HG02852 (cell line): ENCODE data around the gene RETREG2.
A peak's percentile ranks its signal among the peaks of the same experiment; 100 is the strongest.

Experiments
- ATAC-seq: cut with Tn5 transposase; IDR thresholded peaks from one replicate; pipeline ENCODE4 v1.9.1; 2021; ENCODE audit warnings: mild to moderate bottlenecking, moderate library complexity; ENCODE audit not compliant: unreplicated experiment

The RETREG2 gene

GRCh38 chr2:219213026-219213415 lies 34.9 kb downstream of the RETREG2 start:
- ATAC-seq: no peak

DNA sequence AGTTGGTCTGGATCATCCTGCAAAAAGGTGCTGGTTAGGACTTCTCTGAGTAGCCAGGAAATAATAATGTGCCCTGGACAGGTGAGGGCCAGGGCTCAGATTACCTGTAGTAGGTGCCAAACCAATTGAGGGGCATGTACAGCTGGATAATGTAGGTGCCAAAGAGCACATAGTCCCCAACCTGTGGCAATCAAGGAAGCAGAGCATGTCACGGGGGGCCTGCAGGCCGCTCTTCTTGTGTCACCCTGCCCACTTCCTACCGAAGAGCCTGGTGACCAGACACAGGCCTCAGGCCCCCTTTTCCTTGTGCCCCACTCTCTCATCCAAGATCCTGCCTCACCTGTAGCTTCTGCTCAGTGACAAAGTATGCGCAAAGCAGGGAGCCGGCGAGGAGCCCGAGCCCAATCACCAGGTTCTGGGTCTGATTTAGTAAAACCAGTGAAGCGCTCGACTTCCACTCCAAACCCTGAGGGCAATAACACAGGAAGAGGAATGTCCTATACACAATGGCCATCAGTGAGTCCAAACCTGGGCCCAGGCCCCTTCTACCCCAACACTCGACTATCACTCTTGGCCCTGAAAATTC lies 35.5 kb downstream of the RETREG2 start:
- ATAC-seq: no peak

DNA sequence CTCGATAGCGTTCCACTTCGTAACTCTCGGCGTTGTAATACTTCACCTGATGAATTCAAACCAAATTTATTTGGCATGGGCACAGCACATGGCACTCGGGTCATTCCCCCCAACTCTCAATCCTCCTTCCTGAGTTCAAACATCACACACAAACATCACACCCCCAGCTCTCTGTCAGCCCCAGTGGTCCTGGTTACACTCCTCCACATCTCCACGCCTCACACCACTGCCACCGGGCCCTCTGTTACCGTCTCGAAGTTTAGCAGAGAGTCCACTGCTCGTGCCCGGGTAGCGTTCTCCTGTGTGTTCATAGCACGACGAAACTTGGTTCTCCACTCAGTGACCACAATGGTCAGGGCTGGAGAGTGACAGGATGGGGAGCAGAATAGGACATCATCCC lies 36.1 kb downstream of the RETREG2 start:
- no peak for ATAC-seq

GRCh38 chr2:219214786-219215185 lies 36.7 kb downstream of the RETREG2 start:
- ATAC-seq: no peak

DNA sequence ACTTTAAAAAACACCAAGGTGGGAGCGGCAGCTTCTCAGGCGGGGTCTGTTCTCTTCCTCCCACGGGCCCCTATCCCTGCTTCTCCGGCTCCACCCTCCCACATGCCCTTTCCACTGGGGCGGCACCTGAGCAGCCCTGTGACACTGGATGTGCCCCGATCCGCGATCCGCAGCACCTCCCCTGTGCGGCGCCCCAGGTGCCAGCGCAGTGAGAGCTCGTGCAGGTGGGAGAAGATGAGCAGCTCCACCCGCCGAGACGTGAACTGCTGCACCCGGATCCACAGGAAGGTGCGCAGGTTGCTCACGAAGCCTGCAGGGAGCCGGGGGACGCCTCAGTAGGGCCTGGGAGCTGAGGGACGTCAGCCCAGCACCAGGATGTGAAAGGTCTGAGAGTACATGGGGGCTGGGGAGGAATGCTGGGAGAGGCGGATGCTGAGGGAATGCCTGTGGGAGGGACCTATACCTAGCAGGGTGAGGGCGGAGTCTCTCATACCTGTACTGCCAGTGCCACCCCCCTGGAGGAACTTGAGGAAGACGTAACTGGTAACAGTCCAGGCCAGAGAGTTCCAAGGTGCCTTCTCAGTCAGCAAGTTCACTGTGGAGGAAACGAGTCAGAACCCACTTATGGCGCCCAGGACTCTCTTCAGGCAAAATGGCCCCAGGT lies 37.9 kb downstream of the RETREG2 start:
- ATAC-seq: no peak

- no peak for ATAC-seq
Measured at GRCh38 chr2:219216535-219216915, 38.5 kb downstream of the RETREG2 start.

- ATAC-seq: peak; percentile 25
Measured at GRCh38 chr2:219218217-219218731, 40.2 kb downstream of the RETREG2 start.

DNA sequence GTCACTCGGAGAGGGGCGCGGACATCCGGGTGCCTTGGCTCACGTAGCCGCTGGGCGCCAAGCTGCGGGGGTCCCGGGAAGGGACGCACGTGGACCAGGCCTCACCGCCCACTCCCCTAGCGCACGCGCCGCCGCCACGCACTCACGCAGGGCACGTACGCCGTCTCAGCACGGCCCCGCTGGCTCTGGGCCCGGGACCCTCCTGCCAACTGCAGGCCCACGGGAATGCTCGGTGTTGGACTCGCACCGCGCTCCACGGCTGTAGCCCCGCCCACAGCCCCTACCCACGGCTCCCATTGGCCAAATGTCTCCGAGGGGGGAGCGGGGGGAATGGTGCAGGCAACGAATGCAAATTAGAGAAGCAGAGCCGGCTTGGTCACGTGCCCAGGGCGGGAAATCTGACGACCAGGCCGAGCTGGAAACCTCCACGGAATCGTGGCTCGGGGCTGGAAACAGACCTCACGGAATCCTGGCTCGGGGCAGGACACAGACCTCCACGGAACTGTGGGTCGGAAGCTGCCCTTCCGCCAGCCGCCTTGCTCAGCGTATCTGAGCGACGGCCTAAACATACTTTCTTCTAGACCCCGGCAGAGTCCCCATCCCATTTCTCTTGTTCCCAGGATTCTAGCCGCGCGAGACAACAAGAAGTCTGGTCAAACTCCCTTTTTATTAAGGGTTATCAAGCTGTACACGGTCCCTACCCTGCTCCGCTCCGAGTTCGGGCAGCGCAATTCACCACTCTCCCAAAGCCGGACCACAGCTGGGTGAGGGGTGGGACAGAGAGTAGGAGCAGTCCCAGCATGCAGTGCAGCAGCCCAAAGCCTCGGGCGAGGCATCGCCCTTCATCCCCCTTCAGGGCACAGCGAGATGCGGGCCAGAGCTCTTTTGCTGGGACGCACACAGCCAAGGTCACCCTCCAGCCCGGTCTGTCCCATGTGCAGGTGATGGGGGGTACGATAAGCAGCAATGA lies 40.9 kb downstream of the RETREG2 start, which contains the start of gene ABCB6:
ABCB6 (minus strand) TSS at position 227 of the 970 bp plus-strand sequence. CDS start 285 bp downstream, outside the sequence.
- peak; percentile 76 for ATAC-seq

DNA sequence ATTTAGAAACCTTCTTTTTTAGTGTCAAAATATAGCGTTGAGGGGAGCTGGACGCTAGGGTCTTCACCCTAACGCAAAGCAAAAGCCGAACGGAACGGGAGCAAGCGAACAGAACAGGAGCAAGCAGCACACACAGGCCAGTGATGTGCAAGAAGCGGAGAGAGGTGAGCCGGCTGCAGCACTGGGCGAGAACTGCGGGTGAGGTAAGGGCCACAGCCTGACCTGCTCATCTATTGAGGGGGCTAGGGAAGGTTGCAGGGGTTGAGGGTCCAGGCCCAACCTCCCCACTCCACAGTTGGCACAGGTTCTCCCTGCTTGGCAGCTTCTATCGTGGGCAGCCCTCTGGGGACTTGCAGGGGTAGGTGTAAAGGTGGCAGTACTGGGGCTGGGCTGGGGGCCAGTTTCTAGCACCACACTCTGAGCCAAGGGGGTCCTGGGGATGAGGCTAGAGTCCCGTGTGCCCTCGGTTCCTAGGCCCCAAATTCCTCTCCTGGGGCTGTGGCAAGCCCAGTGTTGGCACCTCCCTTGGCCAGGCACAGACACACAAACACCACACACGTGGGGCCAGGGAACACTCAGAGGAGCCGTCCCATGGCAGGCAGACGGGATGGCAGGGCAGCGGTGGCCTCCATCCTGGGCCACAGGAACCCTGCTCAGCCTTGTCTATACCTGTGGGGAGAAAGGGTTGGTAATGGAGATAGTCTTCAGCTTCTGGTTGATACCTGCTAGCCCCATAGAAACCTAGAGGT lies 41.9 kb downstream of the RETREG2 start:
- ATAC-seq: no peak

GRCh38 chr2:219220652-219221402 lies 42.8 kb downstream of the RETREG2 start:
- ATAC-seq: no peak

DNA sequence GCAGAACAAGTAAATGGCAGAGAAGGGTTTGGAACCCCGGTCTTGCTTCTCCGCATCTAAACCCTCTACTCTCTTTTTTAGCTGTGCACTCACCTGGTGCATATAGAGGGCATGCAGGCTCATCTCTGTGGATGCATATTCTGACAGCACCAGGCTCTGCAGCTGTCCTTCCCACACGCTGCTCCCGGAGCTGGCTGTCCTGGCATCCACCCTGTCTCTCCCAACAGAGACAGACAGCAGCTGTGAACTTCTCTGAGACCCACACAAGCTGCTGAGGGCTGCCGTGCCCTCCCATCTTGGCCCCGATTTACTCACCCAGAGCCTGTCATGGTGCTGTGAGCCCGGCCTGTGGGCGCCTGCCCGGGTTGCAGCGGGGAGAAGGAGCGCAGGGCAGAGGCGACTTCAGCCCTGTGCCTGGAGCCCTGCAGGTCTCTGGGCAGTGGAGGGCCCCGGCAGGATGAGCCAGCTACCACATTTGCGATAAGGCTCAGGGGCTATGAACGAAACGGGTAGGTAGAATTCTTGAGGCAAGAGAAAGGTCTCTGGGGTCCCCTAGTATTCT lies 44.0 kb downstream of the RETREG2 start:
- ATAC-seq: no peak

- no peak for ATAC-seq
Measured at GRCh38 chr2:219223831-219224610, 45.9 kb downstream of the RETREG2 start.

GRCh38 chr2:219225350-219225749 lies 47.3 kb downstream of the RETREG2 start:
- ATAC-seq: no peak

DNA sequence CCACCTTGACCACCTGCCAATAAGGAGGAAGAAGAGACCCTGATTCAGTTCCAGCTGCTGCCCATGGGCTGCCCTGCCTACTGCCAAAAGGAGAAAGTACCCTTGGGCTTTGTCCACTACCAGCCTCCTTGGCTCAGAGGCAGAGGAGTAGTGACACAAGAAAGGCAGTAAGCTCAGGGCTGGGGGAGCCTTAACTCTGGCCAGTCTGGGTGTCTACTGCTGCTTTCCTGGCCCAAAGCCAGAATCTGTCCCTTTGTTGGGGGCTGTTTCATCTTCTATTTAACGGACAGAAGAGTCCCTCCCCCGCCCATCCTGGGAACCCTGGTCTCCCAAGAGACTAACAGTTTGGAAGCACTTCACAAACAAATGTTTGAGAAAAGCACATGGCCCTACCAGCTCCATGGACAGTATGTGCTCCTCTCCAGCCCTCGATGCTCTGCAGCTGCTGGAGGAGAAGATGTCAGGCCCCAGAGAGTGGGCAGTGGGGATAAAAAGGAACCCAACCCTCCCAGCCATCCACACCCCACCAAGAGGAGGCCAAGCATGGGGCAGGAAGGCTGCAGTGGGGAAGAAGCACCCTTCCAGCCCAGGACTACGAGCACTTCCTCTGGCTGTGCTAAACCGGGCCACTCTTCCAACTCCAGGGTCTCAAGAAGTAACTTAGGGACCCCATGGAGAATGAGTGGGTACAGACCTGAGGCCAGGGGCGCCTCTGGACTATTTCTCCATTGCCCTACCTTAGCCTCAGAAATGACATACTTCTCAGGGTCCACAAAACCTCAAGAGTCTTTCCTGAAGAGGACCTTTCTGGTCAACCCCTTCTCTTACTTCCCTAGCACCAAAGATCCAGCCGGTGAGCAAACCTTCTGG lies 50.2 kb downstream of the RETREG2 start:
- ATAC-seq: no peak

GRCh38 chr2:219228911-219229304 lies 50.8 kb downstream of the RETREG2 start:
- peak; percentile 15 for ATAC-seq

GRCh38 chr2:219229305-219230058 lies 51.4 kb downstream of the RETREG2 start, which contains the start of the genes ANKZF1 and ATG9A:
Gene ANKZF1 (plus strand): TSS chr2:219229806. CDS start chr2:219230258, 452 bp downstream.
Gene ATG9A (minus strand): TSS chr2:219229636. CDS start chr2:219228024, 1,612 bp downstream.
- peak; percentile 98 for ATAC-seq

DNA sequence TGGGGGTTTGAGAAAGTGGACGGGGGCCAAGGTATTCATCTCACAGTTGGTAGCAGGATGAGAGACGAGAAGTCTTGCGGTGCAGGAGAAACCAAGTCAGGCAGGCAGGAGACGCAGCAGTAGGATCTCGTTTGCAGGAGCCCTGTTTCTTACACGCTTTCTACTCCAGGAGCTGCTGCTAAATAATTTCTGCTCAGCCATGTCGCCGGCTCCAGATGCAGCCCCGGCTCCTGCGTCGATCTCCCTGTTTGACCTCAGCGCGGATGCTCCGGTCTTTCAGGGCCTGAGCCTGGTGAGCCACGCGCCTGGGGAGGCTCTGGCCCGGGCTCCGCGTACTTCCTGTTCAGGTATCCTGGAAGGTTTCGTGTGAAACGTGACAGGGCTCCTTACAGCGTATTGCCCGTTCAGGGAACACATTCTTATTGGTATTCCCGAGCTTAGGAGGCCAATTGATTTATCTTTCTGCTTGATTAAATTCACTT lies 52.0 kb downstream of the RETREG2 start:
- ATAC-seq: no peak
